PC-9 (cell line): Measurements from ENCODE around the gene GABRP. TPM values are rescaled to one million over a fixed set of nuclear protein-coding genes. Genes with fewer than 3 reads are reported as not detected.

Experiments used
- BruUV-seq: library from RNA; stranded (reverse); fragments of 400-500 nt; replicated peaks from 2 replicates; lab custom pipeline; 2021; lab: Mats Ljungman, UMichigan
- CTCF ChIA-PET: fragments of 300-600 bp; sonication (Branson Sonifier 250); formaldehyde crosslinking; loops from one replicate; lab custom pipeline; 2022; ENCODE audit warnings: antibody characterized with exemption; lab: Charles Lee
- POLR2A ChIA-PET: fragments of 300-600 bp; sonication (Branson Sonifier 250); formaldehyde crosslinking; loops from one replicate; lab custom pipeline; 2022; ENCODE audit warnings: antibody characterized with exemption; ENCODE audit not compliant: unreplicated experiment; lab: Charles Lee
- DNase-seq, 2 experiments: peaks; one replicate each; pipeline versions ENCODE4 v3.0.0 to v3.0.0-alpha.2; 2015 to 2022; ENCODE audit warnings: mixed read lengths in 1 of 2
- H2AFZ ChIP-seq: fragments of 200-600 bp; sonication (generic); 2 replicates; pipeline ENCODE4 v1.8.1; 2017; ENCODE audit warnings: antibody characterized with exemption
- H3F3A ChIP-seq: fragments of 200-600 bp; sonication (generic); 2 replicates; pipeline ENCODE4 v1.8.1; 2017; ENCODE audit warnings: antibody characterized with exemption, mild to moderate bottlenecking, low read depth; ENCODE audit not compliant: insufficient read depth
- H3K27ac ChIP-seq: fragments of 200-600 bp; sonication (generic); 2 replicates; pipeline ENCODE4 v1.6.1; 2016; ENCODE audit warnings: mixed run types
- H3K27me3 ChIP-seq: fragments of 200-600 bp; sonication (generic); 2 replicates; pipeline ENCODE4 v1.6.1; 2016; ENCODE audit warnings: low read depth, mixed run types; ENCODE audit not compliant: insufficient read depth
- H3K36me3 ChIP-seq: fragments of 200-600 bp; sonication (generic); 2 replicates; pipeline ENCODE4 v1.6.1; 2016; ENCODE audit warnings: low read depth, mixed run types
- H3K4me1 ChIP-seq: fragments of 200-600 bp; sonication (generic); replicated peaks from 2 replicates; pipeline ENCODE4 v1.6.1; 2016; ENCODE audit warnings: mixed run types; ENCODE audit not compliant: insufficient read depth
- H3K4me2 ChIP-seq: fragments of 200-600 bp; sonication (generic); 2 replicates; pipeline ENCODE4 v1.6.1; 2017; ENCODE audit warnings: mixed run types
- H3K4me3 ChIP-seq: fragments of 200-600 bp; sonication (generic); 2 replicates; pipeline ENCODE4 v1.6.1; 2016; ENCODE audit warnings: mixed run types
- H3K79me2 ChIP-seq: fragments of 200-600 bp; sonication (generic); 2 replicates; pipeline ENCODE4 v1.6.1; 2017; ENCODE audit warnings: low read depth, mixed run types
- H3K9me2 ChIP-seq: fragments of 200-600 bp; sonication (generic); 2 replicates; pipeline ENCODE4 v1.8.1; 2017; ENCODE audit warnings: mild to moderate bottlenecking; ENCODE audit not compliant: insufficient read depth
- H3K9me3 ChIP-seq: fragments of 200-600 bp; sonication (generic); 2 replicates; pipeline ENCODE4 v1.8.1; 2016; ENCODE audit warnings: low read depth; ENCODE audit not compliant: insufficient read depth
- H4K20me1 ChIP-seq: fragments of 200-600 bp; sonication (generic); 2 replicates; pipeline ENCODE4 v1.8.1; 2017; ENCODE audit not compliant: insufficient read depth
- EZH2 ChIP-seq: fragments of 200-600 bp; sonication (generic); IDR thresholded peaks from 2 replicates; pipeline ENCODE4 v1.8.0; 2017; ENCODE audit warnings: antibody characterized with exemption, low read depth
- intact Hi-C: fragments of 100-400 bp; cut with micrococcal nuclease; formaldehyde crosslinking; loops from one replicate; pipeline ENCODE4 v1.10.0; 2022; ENCODE audit not compliant: unreplicated experiment
- total RNA-seq: library from RNA; stranded (reverse); gene quantifications from 2 replicates; pipeline ENCODE4 v1.2.3, GENCODE V29; 2021
- TF ChIP-seq, protein P1 (sequence below): fragments of 200-600 bp; sonication (generic); conservative IDR thresholded peaks from 2 replicates; pipeline ENCODE4 v1.6.1; 2017; ENCODE audit warnings: mixed run types, antibody characterized with exemption, mild to moderate bottlenecking, moderate library complexity

The GABRP gene
- total RNA-seq, 1 experiment from 2014 or later: 2.1 TPM

DNA sequence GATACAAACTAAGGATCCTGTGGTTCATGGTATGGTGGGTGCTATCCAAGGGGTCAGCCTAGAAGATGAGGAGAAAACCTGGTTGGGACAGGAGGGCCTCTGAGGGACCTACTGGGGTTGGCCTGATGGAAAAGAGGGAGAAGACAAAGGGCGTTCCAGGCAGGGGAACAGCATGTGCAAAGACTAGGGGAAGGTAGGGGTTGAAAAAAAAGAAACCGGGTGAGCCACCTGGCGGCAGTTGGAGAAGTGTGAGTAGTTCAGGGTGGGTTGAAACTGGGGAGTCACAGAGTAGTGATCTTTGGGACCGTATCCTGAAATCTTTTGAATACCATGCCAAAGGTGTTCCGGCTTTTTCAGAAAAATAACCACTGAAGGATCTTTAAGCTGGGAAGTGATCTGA lies 8.7 kb upstream of the GABRP start:
- H3K27me3 ChIP-seq: no peaks in the 10 kb centered on the region
- TF ChIP-seq, protein P1, sequence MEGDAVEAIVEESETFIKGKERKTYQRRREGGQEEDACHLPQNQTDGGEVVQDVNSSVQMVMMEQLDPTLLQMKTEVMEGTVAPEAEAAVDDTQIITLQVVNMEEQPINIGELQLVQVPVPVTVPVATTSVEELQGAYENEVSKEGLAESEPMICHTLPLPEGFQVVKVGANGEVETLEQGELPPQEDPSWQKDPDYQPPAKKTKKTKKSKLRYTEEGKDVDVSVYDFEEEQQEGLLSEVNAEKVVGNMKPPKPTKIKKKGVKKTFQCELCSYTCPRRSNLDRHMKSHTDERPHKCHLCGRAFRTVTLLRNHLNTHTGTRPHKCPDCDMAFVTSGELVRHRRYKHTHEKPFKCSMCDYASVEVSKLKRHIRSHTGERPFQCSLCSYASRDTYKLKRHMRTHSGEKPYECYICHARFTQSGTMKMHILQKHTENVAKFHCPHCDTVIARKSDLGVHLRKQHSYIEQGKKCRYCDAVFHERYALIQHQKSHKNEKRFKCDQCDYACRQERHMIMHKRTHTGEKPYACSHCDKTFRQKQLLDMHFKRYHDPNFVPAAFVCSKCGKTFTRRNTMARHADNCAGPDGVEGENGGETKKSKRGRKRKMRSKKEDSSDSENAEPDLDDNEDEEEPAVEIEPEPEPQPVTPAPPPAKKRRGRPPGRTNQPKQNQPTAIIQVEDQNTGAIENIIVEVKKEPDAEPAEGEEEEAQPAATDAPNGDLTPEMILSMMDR: no peak
- TF ChIP-seq EZH2: no peak
- H2AFZ ChIP-seq: no peak overlapping the region
- no TSS peak for BruUV-seq
- H3K27ac ChIP-seq: no peak overlapping the region
- H3K4me1 ChIP-seq: peaks cover 18% of the 10 kb centered on the region
- H3K4me2 ChIP-seq: no peak overlapping the region
- H3K79me2 ChIP-seq: no peaks in the 10 kb centered on the region
- ChIA-PET POLR2A (no interaction called here), CTCF (no interaction called here)
- no peaks in the 10 kb centered on the region for H3K36me3 ChIP-seq
- no peaks in the 10 kb centered on the region for H4K20me1 ChIP-seq
- no peaks in the 10 kb centered on the region for H3F3A ChIP-seq
- H3K9me3 ChIP-seq: no peaks in the 10 kb centered on the region
- no peaks in the 10 kb centered on the region for H3K9me2 ChIP-seq
- no peak for DNase-seq
- intact Hi-C loops: no loop called here
- H3K4me3 ChIP-seq: no peak overlapping the region

DNA sequence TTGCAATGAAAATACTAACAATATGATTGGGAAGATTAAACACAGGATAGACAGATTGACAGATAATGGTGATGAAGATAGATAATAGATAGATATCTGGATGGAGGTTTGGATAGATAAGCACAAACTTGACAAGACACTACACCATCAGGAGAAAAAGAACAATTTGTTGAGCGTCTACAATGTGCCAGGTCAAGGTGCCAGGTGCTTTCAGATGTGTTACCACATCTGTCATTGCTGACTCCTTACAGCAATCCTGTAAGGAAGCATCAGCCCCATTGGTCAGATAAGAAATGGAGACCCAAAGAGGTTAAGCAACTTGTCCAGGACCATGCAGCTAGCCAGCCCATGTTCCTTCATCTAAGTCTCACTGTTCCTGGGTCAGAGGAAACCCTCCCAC lies 1.6 kb upstream of the GABRP start:
- Histone ChIP-seq H3K4me3 (no peak overlapping the region), H3K9me3 (no peaks in the 10 kb centered on the region), H3K9me2 (no peaks in the 10 kb centered on the region), H4K20me1 (no peaks in the 10 kb centered on the region), H3K4me1 (no peaks in the 10 kb centered on the region), H3K27ac (no peak overlapping the region), H3K36me3 (no peaks in the 10 kb centered on the region), H3K27me3 (no peaks in the 10 kb centered on the region), H3K4me2 (no peak overlapping the region), H3F3A (no peaks in the 10 kb centered on the region; the same call in 1 of the 2 replicates), H2AFZ (no peak overlapping the region), H3K79me2 (no peaks in the 10 kb centered on the region)
- intact Hi-C loops: no loop called here
- ChIA-PET CTCF (no interaction called here), POLR2A (no interaction called here)
- TF ChIP-seq EZH2: no peak
- TF ChIP-seq, protein P1: no peak
- no peak for DNase-seq
- BruUV-seq: no TSS peak

DNA sequence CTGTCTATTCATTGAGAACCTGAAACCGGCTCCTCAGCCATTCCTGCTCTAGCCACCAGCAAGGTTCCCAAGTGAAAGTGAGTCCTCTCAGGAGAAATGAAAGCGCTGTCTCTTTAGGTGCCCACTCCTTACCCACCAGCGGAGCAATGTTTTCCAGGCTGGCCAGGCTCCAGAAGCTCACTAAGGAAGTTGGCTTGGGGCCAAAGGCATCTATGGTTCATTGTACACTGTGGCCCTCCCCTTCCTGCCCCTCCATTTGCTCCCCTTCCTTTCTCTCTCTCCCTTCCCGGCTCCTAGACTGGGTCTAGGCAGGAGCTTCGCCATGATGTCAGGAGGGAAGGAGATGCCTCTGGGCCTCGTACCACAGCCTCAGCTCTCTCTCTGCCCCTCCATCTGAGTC lies 1.1 kb upstream of the GABRP start:
- no TSS peak for BruUV-seq
- H3K4me1 ChIP-seq: no peaks in the 10 kb centered on the region
- intact Hi-C loops: no loop called here
- H2AFZ ChIP-seq: no peak overlapping the region
- no peaks in the 10 kb centered on the region for H3K9me3 ChIP-seq
- H3K4me3 ChIP-seq: no peak overlapping the region
- no peak overlapping the region for H3K27ac ChIP-seq
- no peaks in the 10 kb centered on the region for H4K20me1 ChIP-seq
- no peak overlapping the region for H3K4me2 ChIP-seq
- DNase-seq: no peak
- no peaks in the 10 kb centered on the region for H3K36me3 ChIP-seq
- no peaks in the 10 kb centered on the region for H3K27me3 ChIP-seq
- TF ChIP-seq EZH2: no peak
- no peaks in the 10 kb centered on the region for H3K9me2 ChIP-seq
- no peaks in the 10 kb centered on the region for H3K79me2 ChIP-seq
- ChIA-PET CTCF (no interaction called here), POLR2A (no interaction called here)
- no peaks in the 10 kb centered on the region; the same call in 1 of the 2 replicates for H3F3A ChIP-seq

DNA sequence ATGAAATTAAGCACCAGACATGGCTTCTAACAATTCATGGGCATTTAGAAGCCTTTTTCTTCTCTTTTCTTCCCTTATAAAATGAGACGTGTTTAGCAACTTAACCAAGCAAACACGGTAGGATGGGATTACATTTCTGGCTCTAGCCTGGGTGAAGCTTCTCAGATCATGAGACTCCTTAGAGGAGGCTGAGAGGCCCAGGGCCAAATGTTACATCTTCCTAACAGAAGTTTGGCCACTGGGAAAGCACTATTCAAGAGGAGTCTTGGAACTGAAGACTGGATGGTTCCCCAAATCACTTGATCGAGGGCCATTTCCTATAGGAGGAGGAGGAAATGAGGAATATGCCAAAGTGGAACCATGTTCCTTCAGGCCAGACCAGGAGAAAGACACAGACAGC lies 1.9 kb downstream of the GABRP start:
- TF ChIP-seq EZH2: no peak
- Histone ChIP-seq H3K79me2 (no peaks in the 10 kb centered on the region), H3K9me3 (no peaks in the 10 kb centered on the region), H3K36me3 (no peaks in the 10 kb centered on the region), H3F3A (no peaks in the 10 kb centered on the region; the same call in none of the 2 replicates), H2AFZ (no peak overlapping the region), H3K27me3 (no peaks in the 10 kb centered on the region), H3K4me2 (no peak overlapping the region), H3K27ac (no peak overlapping the region), H3K4me1 (no peaks in the 10 kb centered on the region), H4K20me1 (no peaks in the 10 kb centered on the region), H3K9me2 (no peaks in the 10 kb centered on the region), H3K4me3 (no peak overlapping the region)
- BruUV-seq: no TSS peak
- ChIA-PET CTCF (no interaction called here), POLR2A (no interaction called here)
- intact Hi-C loops: no loop called here
- DNase-seq: no peak
